Measurements from ENCODE around the gene NIT1. TPM values are rescaled to one million over a fixed set of nuclear protein-coding genes. Genes with fewer than 3 reads are reported as not detected.

The NIT1 gene
- total and polyA plus RNA-seq, 2 donors (not counting 3 experiments of a cell fraction or from before 2014, with no cell fraction given) = 20.3 to 26.5 TPM

DNA sequence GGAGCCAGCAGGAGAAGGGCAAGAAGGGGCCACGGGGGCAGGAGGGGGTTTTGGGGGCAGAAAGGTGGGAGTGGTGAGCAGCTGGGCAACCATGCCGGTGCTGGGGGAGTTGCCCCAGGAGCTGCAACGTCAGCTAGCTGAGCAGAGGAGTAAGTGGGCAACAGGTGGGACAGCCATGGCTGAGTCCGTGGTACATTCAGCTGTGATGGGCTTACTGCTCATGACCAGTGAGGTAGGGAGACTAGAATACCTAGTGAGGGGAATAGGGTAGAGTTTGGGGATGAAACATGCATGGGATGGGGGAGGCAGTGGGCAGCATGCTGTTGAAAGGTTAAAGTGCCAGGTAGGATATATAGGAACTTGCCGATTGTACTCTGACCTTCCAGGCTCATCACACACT, 43.7 kb downstream of the NIT1 start:
- dilution Hi-C loops (cut with MboI; ENCODE audit: extremely low pct_ligation_motif_present, low sequenced_read_pairs) = no loop called here

DNA sequence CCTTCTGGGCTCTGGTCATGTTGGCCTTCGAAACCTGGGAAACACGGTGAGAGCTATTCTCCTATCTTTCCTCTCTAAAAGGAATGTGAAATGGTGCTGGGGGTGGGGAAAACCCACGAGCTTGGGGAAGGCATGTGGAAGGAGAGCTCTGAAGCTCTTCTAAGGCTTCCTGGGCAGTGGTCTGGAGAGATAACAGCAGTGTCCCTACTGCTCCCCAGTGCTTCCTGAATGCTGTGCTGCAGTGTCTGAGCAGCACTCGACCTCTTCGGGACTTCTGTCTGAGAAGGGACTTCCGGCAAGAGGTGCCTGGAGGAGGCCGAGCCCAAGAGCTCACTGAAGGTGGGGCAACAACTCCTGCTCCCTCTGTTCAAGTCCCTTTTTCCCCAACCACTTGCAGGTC, 44.1 kb downstream of the NIT1 start:
- no peak for DNase-seq (ENCODE audit: low read depth, low spot score)
- ChIA-PET CTCF (interaction anchor here (1.0 kb wide), 1 partner anchor 9 kb away, joined by 3 read pairs; no protein-coding TSS in a partner anchor), POLR2A (no interaction called here)
- Histone ChIP-seq H3K9me1 (replicated peaks; ENCODE audit: control insufficient read depth, extremely low read depth, insufficient read depth, low read length) (no peaks in the 10 kb centered on the region), H3K27me3 (ENCODE audit: control insufficient read depth in 2 of 2, insufficient read depth in 2 of 2, low read length in 2 of 2) (no peaks in the 10 kb centered on the region), H3K4me2 (ENCODE audit: insufficient read depth, low read length) (no peak overlapping the region), H3K4me1 (ENCODE audit: control insufficient read depth, extremely low read depth, insufficient read depth, low read length) (peaks cover 20% of the 10 kb centered on the region), H4K20me1 (replicated peaks; ENCODE audit: control insufficient read depth, extremely low read depth, insufficient read depth, low read length) (no peaks in the 10 kb centered on the region), H3K4me3 (replicated peaks in 1 of 3; ENCODE audit: insufficient read depth in 1 of 3, low read depth in 1 of 3, low read length in 3 of 3) (no peak overlapping the region), H3K27ac (ENCODE audit: insufficient read depth, low read depth, low read length) (no peak overlapping the region), H3K79me2 (ENCODE audit: control insufficient read depth, insufficient read depth, low read length) (peaks cover 7% of the 10 kb centered on the region), H3K9ac (replicated peaks; ENCODE audit: extremely low read depth, insufficient read depth, low read length) (no peak overlapping the region), H2AFZ (ENCODE audit: low read depth, low read length) (no peak overlapping the region), H3K9me3 (replicated peaks; ENCODE audit: control insufficient read depth, insufficient read depth, low read length) (no peaks in the 10 kb centered on the region), H3K36me3 (ENCODE audit: control insufficient read depth in 2 of 2, extremely low read depth in 1 of 2, insufficient read depth in 2 of 2, low read length in 2 of 2) (peaks cover 2 to 11% of the 10 kb centered on the region in 2 experiments)
- no peak for TF ChIP-seq FOS (IDR thresholded peaks at IDR 0.05; ENCODE audit: borderline replicate concordance, insufficient read depth, low read length)
- TF ChIP-seq, protein P1, sequence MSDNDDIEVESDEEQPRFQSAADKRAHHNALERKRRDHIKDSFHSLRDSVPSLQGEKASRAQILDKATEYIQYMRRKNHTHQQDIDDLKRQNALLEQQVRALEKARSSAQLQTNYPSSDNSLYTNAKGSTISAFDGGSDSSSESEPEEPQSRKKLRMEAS (IDR thresholded peaks at IDR 0.05; ENCODE audit: insufficient read depth, insufficient read length) = no peak
- TF ChIP-seq POLR2A (IDR thresholded peaks at IDR 0.05; ENCODE audit: low read depth, low read length) = no peak
- TF ChIP-seq JUN (IDR thresholded peaks at IDR 0.05; ENCODE audit: borderline replicate concordance, insufficient read depth, insufficient read length, low read depth) = no peak
- no peak for TF ChIP-seq POLR2AphosphoS5 (IDR thresholded peaks at IDR 0.05; ENCODE audit: insufficient read depth, low read depth, low read length)
- no peak for TF ChIP-seq MYC (IDR thresholded peaks at IDR 0.05; ENCODE audit: low read depth, low read length)
- no peak for TF ChIP-seq EZH2 (IDR thresholded peaks at IDR 0.05; ENCODE audit: borderline replicate concordance, low read depth, low read length, severe bottlenecking)
- no peak for TF ChIP-seq GATA2 (IDR thresholded peaks at IDR 0.05; ENCODE audit: insufficient read depth, insufficient read length, low read depth, low read length)
- TF ChIP-seq, protein P2, sequence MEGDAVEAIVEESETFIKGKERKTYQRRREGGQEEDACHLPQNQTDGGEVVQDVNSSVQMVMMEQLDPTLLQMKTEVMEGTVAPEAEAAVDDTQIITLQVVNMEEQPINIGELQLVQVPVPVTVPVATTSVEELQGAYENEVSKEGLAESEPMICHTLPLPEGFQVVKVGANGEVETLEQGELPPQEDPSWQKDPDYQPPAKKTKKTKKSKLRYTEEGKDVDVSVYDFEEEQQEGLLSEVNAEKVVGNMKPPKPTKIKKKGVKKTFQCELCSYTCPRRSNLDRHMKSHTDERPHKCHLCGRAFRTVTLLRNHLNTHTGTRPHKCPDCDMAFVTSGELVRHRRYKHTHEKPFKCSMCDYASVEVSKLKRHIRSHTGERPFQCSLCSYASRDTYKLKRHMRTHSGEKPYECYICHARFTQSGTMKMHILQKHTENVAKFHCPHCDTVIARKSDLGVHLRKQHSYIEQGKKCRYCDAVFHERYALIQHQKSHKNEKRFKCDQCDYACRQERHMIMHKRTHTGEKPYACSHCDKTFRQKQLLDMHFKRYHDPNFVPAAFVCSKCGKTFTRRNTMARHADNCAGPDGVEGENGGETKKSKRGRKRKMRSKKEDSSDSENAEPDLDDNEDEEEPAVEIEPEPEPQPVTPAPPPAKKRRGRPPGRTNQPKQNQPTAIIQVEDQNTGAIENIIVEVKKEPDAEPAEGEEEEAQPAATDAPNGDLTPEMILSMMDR (IDR thresholded peaks at IDR 0.05; ENCODE audit: extremely low read depth in 1 of 2, insufficient read depth in 1 of 2, low read depth in 1 of 2, low read length in 2 of 2) = no peak
- BruUV-seq (replicated peaks) = no TSS peak
- dilution Hi-C loops (cut with MboI; ENCODE audit: extremely low pct_ligation_motif_present, low sequenced_read_pairs) (no loop called here), intact Hi-C loops (cut with micrococcal nuclease) (no loop called here)
- no peak for FAIRE-seq

More for the DNA sequence above, 43.7 kb downstream of the NIT1 start:
- H3K9me3 ChIP-seq (replicated peaks; ENCODE audit: control insufficient read depth, insufficient read depth, low read length) = no peaks in the 10 kb centered on the region
- H2AFZ ChIP-seq (ENCODE audit: low read depth, low read length) = no peak overlapping the region
- TF ChIP-seq, protein P2 (IDR thresholded peaks at IDR 0.05; ENCODE audit: extremely low read depth in 1 of 2, insufficient read depth in 1 of 2, low read depth in 1 of 2, low read length in 2 of 2) = no peak
- TF ChIP-seq EZH2 (IDR thresholded peaks at IDR 0.05; ENCODE audit: borderline replicate concordance, low read depth, low read length, severe bottlenecking) = no peak
- BruUV-seq (replicated peaks) = no TSS peak
- DNase-seq (ENCODE audit: low read depth, low spot score) (no peak), FAIRE-seq (no peak)
- peaks cover 16% of the 10 kb centered on the region for H3K4me1 ChIP-seq (ENCODE audit: control insufficient read depth, extremely low read depth, insufficient read depth, low read length)
- intact Hi-C loops (cut with micrococcal nuclease) = no loop called here
- CTCF ChIA-PET = interaction anchor here (1.0 kb wide), 1 partner anchor 9 kb away, joined by 3 read pairs; no protein-coding TSS in a partner anchor
- H3K9me1 ChIP-seq (replicated peaks; ENCODE audit: control insufficient read depth, extremely low read depth, insufficient read depth, low read length) = no peaks in the 10 kb centered on the region
- H3K79me2 ChIP-seq (ENCODE audit: control insufficient read depth, insufficient read depth, low read length) = peaks cover 7% of the 10 kb centered on the region
- no peaks in the 10 kb centered on the region for H4K20me1 ChIP-seq (replicated peaks; ENCODE audit: control insufficient read depth, extremely low read depth, insufficient read depth, low read length)
- H3K9ac ChIP-seq (replicated peaks; ENCODE audit: extremely low read depth, insufficient read depth, low read length) = no peak overlapping the region
- POLR2A ChIA-PET = no interaction called here
- peaks cover 2 to 14% of the 10 kb centered on the region in 2 experiments for H3K36me3 ChIP-seq (ENCODE audit: control insufficient read depth in 2 of 2, extremely low read depth in 1 of 2, insufficient read depth in 2 of 2, low read length in 2 of 2)
- no peak overlapping the region for H3K4me3 ChIP-seq (replicated peaks in 1 of 3; ENCODE audit: insufficient read depth in 1 of 3, low read depth in 1 of 3, low read length in 3 of 3)
- no peak overlapping the region for H3K4me2 ChIP-seq (ENCODE audit: insufficient read depth, low read length)
- H3K27me3 ChIP-seq (ENCODE audit: control insufficient read depth in 2 of 2, insufficient read depth in 2 of 2, low read length in 2 of 2) = no peaks in the 10 kb centered on the region
- no peak overlapping the region for H3K27ac ChIP-seq (ENCODE audit: insufficient read depth, low read depth, low read length)

All from endothelial cell of umbilical vein (primary cell).